Myometrial cell (primary cell): ENCODE data around the gene ADORA3. TPM values are rescaled to one million over a fixed set of nuclear protein-coding genes. Genes with fewer than 3 reads are reported as not detected.

Experiments
- total RNA-seq: library from RNA; depleted of rRNA; stranded (reverse); fragments of >200 nt; gene quantifications from 2 replicates; pipeline ENCODE4 v1.2.3, GENCODE V29; 2015

ADORA3 gene
- total RNA-seq = not detected in 2 replicates

DNA sequence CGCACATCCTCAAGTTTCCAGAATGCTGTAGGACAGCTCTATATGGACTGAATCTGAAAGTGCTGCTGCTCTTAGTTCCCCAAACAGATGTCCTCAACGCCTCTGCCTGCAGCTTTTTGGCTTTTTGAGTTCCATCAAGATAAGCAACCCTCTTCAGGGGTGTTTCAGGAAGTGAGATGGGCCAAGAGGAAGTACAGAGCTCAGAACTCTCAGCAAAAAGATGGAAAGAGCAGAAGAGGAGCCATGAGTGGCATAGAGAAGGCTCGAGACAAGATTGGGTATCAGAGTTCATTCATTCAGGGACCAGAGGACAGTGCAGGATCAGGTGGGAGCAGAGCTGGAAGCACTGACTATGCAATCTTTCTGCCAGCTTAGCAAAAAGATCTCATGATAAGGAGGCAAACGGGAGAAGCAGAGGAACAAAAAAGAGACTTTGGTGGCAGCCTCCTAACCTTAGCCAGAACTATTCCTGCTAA is at the start of gene ADORA3, which contains the start of gene TMIGD3:
TSS of gene ADORA3 (minus strand) at position 49 of the 476 bp plus-strand sequence. CDS start 279 bp downstream, outside the sequence.
TSS of gene TMIGD3 (minus strand) at position 49 of the 476 bp plus-strand sequence. CDS start 279 bp downstream, outside the sequence.

Other genes with a start within 250 kb of the ADORA3 start
- not detected in 2 replicates for gene CHIA, start 212.8 kb downstream of the ADORA3 start, total RNA-seq
- gene OVGP1, start 75.9 kb downstream of the ADORA3 start, total RNA-seq = under 0.01 and 0.18 TPM in 2 replicates
- 44.7 and 63.7 TPM in 2 replicates for gene WDR77, start 54.4 kb downstream of the ADORA3 start, total RNA-seq
- gene ATP5PB, start 54.2 kb downstream of the ADORA3 start, total RNA-seq = 225 and 262 TPM in 2 replicates
- gene C1orf162, start 29.6 kb downstream of the ADORA3 start, total RNA-seq = 0.53 and 1.2 TPM in 2 replicates
- not detected in 2 replicates for gene TMIGD3, start within 50 bp of the ADORA3 start, total RNA-seq
- gene RAP1A, start 116.2 kb upstream of the ADORA3 start, total RNA-seq = 36.6 and 42.5 TPM in 2 replicates
- gene INKA2, start 235.8 kb upstream of the ADORA3 start, total RNA-seq = 0.35 and 0.58 TPM in 2 replicates